Panc1 (cell line): ENCODE results near the gene KRCC1. TPM values are rescaled to one million over a fixed set of nuclear protein-coding genes. Genes with fewer than 3 reads are reported as not detected.

Experiments used
- ATAC-seq: fragments of 200-7000 bp; cut with Tn5 transposase; 2 replicates; pipeline ENCODE4 v1.9.1; 2020; ENCODE audit warnings: mild to moderate bottlenecking, moderate library complexity
- BruUV-seq: library from RNA; stranded (reverse); fragments of 400-500 nt; replicated peaks from 2 replicates; lab custom pipeline; 2021; lab: Mats Ljungman, UMichigan
- CTCF ChIA-PET: fragments of 300-600 bp; sonication (Branson Sonifier 250); formaldehyde crosslinking; loops from one replicate; lab custom pipeline; 2022; ENCODE audit warnings: antibody characterized with exemption; lab: Charles Lee
- POLR2A ChIA-PET: fragments of 300-600 bp; sonication (Branson Sonifier 250); formaldehyde crosslinking; loops from one replicate; lab custom pipeline; 2022; ENCODE audit warnings: antibody characterized with exemption; lab: Charles Lee
- DNase-seq: peaks from one replicate; pipeline ENCODE4 v3.0.0-alpha.2; 2010; ENCODE audit warnings: low read depth, low spot score
- H3K27ac ChIP-seq: 2 replicates; pipeline ENCODE4 v1.5.1; 2011; ENCODE audit warnings: mild to moderate bottlenecking, low read length, inconsistent platforms
- H3K27me3 ChIP-seq: fragments of 200-500 bp; sonication (Bioruptor generic); 2 replicates; pipeline ENCODE4 v1.6.0; 2014; ENCODE audit warnings: low read length, inconsistent platforms; ENCODE audit not compliant: control insufficient read depth, insufficient read depth
- H3K36me3 ChIP-seq: fragments of 200-500 bp; sonication (Bioruptor generic); 2 replicates; pipeline ENCODE4 v1.5.1; 2014; ENCODE audit warnings: inconsistent platforms, mild to moderate bottlenecking, low read length, moderate library complexity; ENCODE audit not compliant: control insufficient read depth, insufficient read depth
- H3K4me1 ChIP-seq: 2 replicates; pipeline ENCODE4 v1.5.1; 2011; ENCODE audit warnings: inconsistent platforms, mild to moderate bottlenecking, low read length, moderate library complexity; ENCODE audit not compliant: control insufficient read depth, insufficient read depth
- H3K4me3 ChIP-seq, 2 experiments: 2 replicates each; pipeline ENCODE4 v1.5.1; 2011 to 2012; ENCODE audit warnings: low read depth in 2 of 2, low read length in 2 of 2, mild to moderate bottlenecking in 2 of 2, inconsistent platforms in 1 of 2, moderate library complexity in 1 of 2
- H3K9me3 ChIP-seq: fragments of 200-500 bp; sonication (Bioruptor generic); 2 replicates; pipeline ENCODE4 v1.5.1; 2014; ENCODE audit warnings: low read depth, mild to moderate bottlenecking, inconsistent platforms, low read length, moderate library complexity; ENCODE audit not compliant: control insufficient read depth, insufficient read depth
- POLR2AphosphoS5 ChIP-seq: IDR thresholded peaks from 2 replicates; pipeline ENCODE4 v1.6.1; 2012; ENCODE audit warnings: mild to moderate bottlenecking, low read depth, low read length, moderate library complexity
- REST ChIP-seq, 2 experiments: IDR thresholded peaks; 2 replicates each; pipeline ENCODE4 v1.6.1; 2011 to 2012; ENCODE audit warnings: low read depth in 2 of 2, control low read depth in 1 of 2, low read length in 1 of 2, mild to moderate bottlenecking in 1 of 2, moderate library complexity in 1 of 2; ENCODE audit not compliant: insufficient read depth in 1 of 2
- SIN3A ChIP-seq: IDR thresholded peaks from 2 replicates; pipeline ENCODE4 v1.6.1; 2012; ENCODE audit warnings: low read depth, mild to moderate bottlenecking, low read length, moderate library complexity, borderline replicate concordance; ENCODE audit not compliant: insufficient read depth
- TCF7L2 ChIP-seq: IDR thresholded peaks from 2 replicates; pipeline ENCODE4 v1.6.1; 2011; ENCODE audit warnings: mild to moderate bottlenecking, low read depth, low read length, inconsistent platforms
- in situ Hi-C: cut with HindIII; loops from 2 replicates; pipeline ENCODE4 v1.10.0; 2016; ENCODE audit warnings: low sequenced_read_pairs, low pct_unique_long_range_greater_than_20kb
- intact Hi-C: fragments of 100-400 bp; cut with micrococcal nuclease; formaldehyde crosslinking; loops from one replicate; pipeline ENCODE4 v1.10.0; 2022; ENCODE audit not compliant: unreplicated experiment
- total RNA-seq: library from RNA; stranded (reverse); gene quantifications from one replicate; pipeline ENCODE4 v1.2.1, GENCODE V29; 2021; ENCODE audit not compliant: unreplicated experiment
- TF ChIP-seq, protein P1 (sequence below): fragments of 450-650 bp; IDR thresholded peaks from 2 replicates; pipeline ENCODE4 v1.5.1; 2017; ENCODE audit warnings: mild to moderate bottlenecking

Gene KRCC1
- total RNA-seq, 1 experiment from 2014 or later = 7.6 TPM

DNA sequence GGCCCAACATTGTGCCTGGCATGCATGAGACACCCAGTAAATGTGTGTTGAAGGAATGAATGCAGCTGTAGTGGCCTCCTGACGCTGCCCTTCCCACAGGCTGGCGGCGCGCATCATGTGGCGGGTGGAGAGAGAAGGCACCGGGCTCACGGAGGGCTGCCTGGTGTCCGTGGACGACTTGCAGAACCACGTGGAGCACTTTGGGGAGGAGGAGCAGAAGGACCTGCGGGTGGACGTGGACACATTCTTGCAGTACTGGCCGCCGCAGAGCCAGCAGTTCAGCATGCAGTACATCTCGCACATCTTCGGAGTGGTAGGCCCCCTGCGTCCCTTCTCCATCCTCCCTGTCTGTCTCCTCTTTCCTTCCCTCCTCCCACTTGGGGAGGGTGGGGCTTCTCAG, 32.2 kb upstream of the KRCC1 start:
- in situ Hi-C loops = no loop called here

DNA sequence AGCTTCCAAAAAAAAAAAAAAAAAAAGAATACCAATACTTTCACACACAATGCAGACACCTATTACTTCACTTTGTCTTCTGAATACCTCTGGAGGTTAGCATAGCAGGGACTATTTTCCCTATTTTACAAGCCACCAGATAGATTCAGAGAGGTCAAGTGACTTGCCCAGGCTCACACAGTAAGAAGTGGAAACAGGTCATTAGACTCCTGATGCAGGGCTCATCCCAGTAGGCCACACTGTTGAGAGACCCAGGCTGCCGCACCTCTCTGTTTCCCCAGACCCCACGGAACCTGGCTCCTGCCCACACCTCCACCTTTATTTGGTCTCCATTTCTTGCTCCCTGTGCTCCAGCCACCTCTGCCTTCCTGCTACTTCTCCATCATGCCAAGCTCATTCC, 31.5 kb upstream of the KRCC1 start:
- Histone ChIP-seq H3K4me3 (no peak overlapping the region), H3K27ac (no peak overlapping the region), H3K9me3 (no peaks in the 10 kb centered on the region), H3K36me3 (no peaks in the 10 kb centered on the region), H3K4me1 (no peaks in the 10 kb centered on the region), H3K27me3 (no peaks in the 10 kb centered on the region)
- no TSS peak for BruUV-seq
- TF ChIP-seq TCF7L2 = no peak
- no peak for TF ChIP-seq POLR2AphosphoS5
- no peak for TF ChIP-seq SIN3A
- TF ChIP-seq REST (IDR thresholded peaks at IDR 0.05; ENCODE audit: insufficient read depth in 1 of 2, low read depth in 2 of 2, low read length in 1 of 2) = no peak
- TF ChIP-seq, protein P1, sequence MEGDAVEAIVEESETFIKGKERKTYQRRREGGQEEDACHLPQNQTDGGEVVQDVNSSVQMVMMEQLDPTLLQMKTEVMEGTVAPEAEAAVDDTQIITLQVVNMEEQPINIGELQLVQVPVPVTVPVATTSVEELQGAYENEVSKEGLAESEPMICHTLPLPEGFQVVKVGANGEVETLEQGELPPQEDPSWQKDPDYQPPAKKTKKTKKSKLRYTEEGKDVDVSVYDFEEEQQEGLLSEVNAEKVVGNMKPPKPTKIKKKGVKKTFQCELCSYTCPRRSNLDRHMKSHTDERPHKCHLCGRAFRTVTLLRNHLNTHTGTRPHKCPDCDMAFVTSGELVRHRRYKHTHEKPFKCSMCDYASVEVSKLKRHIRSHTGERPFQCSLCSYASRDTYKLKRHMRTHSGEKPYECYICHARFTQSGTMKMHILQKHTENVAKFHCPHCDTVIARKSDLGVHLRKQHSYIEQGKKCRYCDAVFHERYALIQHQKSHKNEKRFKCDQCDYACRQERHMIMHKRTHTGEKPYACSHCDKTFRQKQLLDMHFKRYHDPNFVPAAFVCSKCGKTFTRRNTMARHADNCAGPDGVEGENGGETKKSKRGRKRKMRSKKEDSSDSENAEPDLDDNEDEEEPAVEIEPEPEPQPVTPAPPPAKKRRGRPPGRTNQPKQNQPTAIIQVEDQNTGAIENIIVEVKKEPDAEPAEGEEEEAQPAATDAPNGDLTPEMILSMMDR = no peak
- CTCF ChIA-PET = no interaction called here
- intact Hi-C loops = no loop called here
- POLR2A ChIA-PET = interaction anchor here (0.5 to 0.6 kb wide), 2 partner anchors 69 to 360 kb away, joined by 3 to 5 read pairs; no protein-coding TSS in a partner anchor
- ATAC-seq (no peak), DNase-seq (no peak)
- in situ Hi-C loops = no loop called here

More for the DNA sequence above, 32.2 kb upstream of the KRCC1 start:
- no peak for ATAC-seq
- intact Hi-C loops = no loop called here
- Histone ChIP-seq H3K9me3 (no peaks in the 10 kb centered on the region), H3K36me3 (no peaks in the 10 kb centered on the region), H3K4me3 (no peak overlapping the region), H3K27ac (no peak overlapping the region), H3K27me3 (no peaks in the 10 kb centered on the region), H3K4me1 (no peaks in the 10 kb centered on the region)
- DNase-seq = no peak
- ChIA-PET CTCF (no interaction called here), POLR2A (no interaction called here)
- BruUV-seq = no TSS peak
- TF ChIP-seq REST (IDR thresholded peaks at IDR 0.05; ENCODE audit: insufficient read depth in 1 of 2, low read depth in 2 of 2, low read length in 1 of 2) (no peak), TCF7L2 (no peak), SIN3A (no peak), POLR2AphosphoS5 (no peak)
- TF ChIP-seq, protein P1 = no peak
